Measurements from ENCODE around the gene NPC1L1. TPM values are rescaled to one million over a fixed set of nuclear protein-coding genes. Genes with fewer than 3 reads are reported as not detected.

Gene NPC1L1
- total and polyA plus RNA-seq, 2 of the 4 experiments (the other 2 are of a cell fraction): 0.07 TPM; not detected in 1

DNA sequence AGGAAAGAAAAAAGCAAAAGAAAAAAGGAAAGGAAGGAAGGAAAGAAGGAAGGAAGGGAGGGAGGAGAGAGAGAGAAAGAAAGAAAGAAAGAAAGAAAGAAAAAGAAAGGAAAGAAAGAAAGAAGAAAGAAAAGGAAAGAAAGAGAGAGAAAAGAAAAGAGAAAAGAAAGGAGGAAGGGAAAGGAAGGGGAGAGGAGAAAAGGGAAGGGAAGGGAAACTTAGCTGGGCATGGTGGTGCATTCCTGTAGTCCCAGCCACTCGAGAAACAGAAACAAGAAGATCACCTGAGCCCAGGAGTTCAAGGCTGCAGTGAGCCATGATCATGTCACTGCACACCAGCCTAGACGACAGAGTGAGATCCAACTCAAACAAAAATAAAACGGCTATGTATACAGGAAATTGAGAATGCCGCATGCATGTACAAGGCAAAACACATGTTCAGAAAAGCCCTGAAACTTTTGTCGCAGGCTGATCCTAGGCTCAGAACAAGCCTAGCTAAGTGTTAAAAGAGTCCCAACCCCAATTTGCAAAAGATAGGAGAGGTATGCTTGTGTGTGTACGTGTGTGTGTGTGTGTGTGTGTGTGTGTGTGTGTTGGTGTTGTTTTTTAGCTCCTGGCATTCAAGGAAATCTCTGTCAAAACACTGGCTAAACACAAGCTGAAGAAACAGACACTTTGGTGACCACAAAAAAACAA lies 6.6 kb upstream of the NPC1L1 start:
- intact Hi-C loops (cut with micrococcal nuclease): no loop called here
- no peaks in the 10 kb centered on the region for H3K79me1 ChIP-seq (ENCODE audit: low read depth in 1 of 2, low read length in 2 of 2)
- no peak overlapping the region for H3K56ac ChIP-seq (ENCODE audit: extremely low read depth, insufficient read depth, low read length)
- peak overlapping the region; percentile 50 for H2AK9ac ChIP-seq (replicated peaks; ENCODE audit: low read depth, low read length, poor library complexity)
- H3K36me3 ChIP-seq (ENCODE audit: control insufficient read depth, insufficient read depth, low read length): no peaks in the 10 kb centered on the region
- H2AFZ ChIP-seq (replicated peaks; ENCODE audit: low read length, poor library complexity): no peak overlapping the region
- no peak overlapping the region for H2BK120ac ChIP-seq (ENCODE audit: low read depth, low read length)
- peaks cover 3% of the 10 kb centered on the region for H3K9me3 ChIP-seq (ENCODE audit: control insufficient read depth, insufficient read depth, low read length)
- ChIA-PET POLR2A (ENCODE audit: unreplicated experiment) (interaction anchor here (0.7 kb wide), 1 partner anchor 26 kb away, joined by 6 read pairs; no protein-coding TSS in a partner anchor), CTCF (interaction anchor here (0.6 to 1.1 kb wide), 3 partner anchors 13 to 18 kb away, joined by 4 read pairs; no protein-coding TSS in a partner anchor)
- dilution Hi-C loops (cut with HindIII; ENCODE audit: low sequenced_read_pairs, unreplicated experiment): no loop called here
- H3K4me1 ChIP-seq (ENCODE audit: control insufficient read depth, insufficient read depth, low read length): peaks cover 5% of the 10 kb centered on the region
- no peak overlapping the region for H4K91ac ChIP-seq (ENCODE audit: insufficient read depth, low read depth, low read length)
- no peak overlapping the region for H3K4me3 ChIP-seq (ENCODE audit: insufficient read depth, low read depth, low read length)
- H3K14ac ChIP-seq (replicated peaks; ENCODE audit: low read depth, low read length): no peak overlapping the region
- in situ Hi-C loops (cut with MboI; ENCODE audit: low sequenced_read_pairs): no loop called here
- no peak overlapping the region; the same call in 1 of the 2 replicates for H4K5ac ChIP-seq (ENCODE audit: low read depth, low read length)
- peak overlapping the region; percentile 7 for H2BK5ac ChIP-seq (ENCODE audit: low read depth, low read length, poor library complexity, severe bottlenecking)
- no peak overlapping the region for H3K9ac ChIP-seq (ENCODE audit: low read depth, low read length)
- peaks cover 13% of the 10 kb centered on the region for H3K27me3 ChIP-seq (ENCODE audit: control insufficient read depth, insufficient read depth, low read length)
- H3K23ac ChIP-seq (ENCODE audit: low read depth, low read length): peak overlapping the region; percentile 84
- no peaks in the 10 kb centered on the region for H4K20me1 ChIP-seq (ENCODE audit: insufficient read depth, low read length)
- H2BK15ac ChIP-seq (ENCODE audit: low read depth, low read length): no peak overlapping the region
- WGBS, 2 experiments (ENCODE audit: extremely low coverage in 2 of 2, insufficient read length in 1 of 2): 57% methylated on average over 2 of the region's 6 CpGs; no CpG with 5 or more reads in 1 of the 2 experiments
- H3K27ac ChIP-seq (ENCODE audit: insufficient read depth, low read length): no peak overlapping the region
- no peak for DNase-seq
- no peak overlapping the region for H3K18ac ChIP-seq (ENCODE audit: low read depth, low read length)
- H3K4me2 ChIP-seq (ENCODE audit: low read depth, low read length): peak overlapping the region; percentile 68; the same call in 1 of the 2 replicates
- no peak overlapping the region for H4K8ac ChIP-seq (ENCODE audit: low read depth in 2 of 2, low read length in 2 of 2)
- BruUV-seq (replicated peaks): no TSS peak
- H3K4ac ChIP-seq (ENCODE audit: low read depth, low read length): no peak overlapping the region
- H2BK20ac ChIP-seq (ENCODE audit: low read depth, low read length): no peak overlapping the region
- no peak overlapping the region for H2AK5ac ChIP-seq (ENCODE audit: low read depth, low read length)
- 0 out of 2 replicates have a peak, but pooled peaks have one; percentile 19 for ATAC-seq (ENCODE audit: low read depth)
- peaks cover 2% of the 10 kb centered on the region; the same call in 1 of the 2 replicates for H3K9me1 ChIP-seq (ENCODE audit: insufficient read depth, low read length)
- TF ChIP-seq SMC3 (IDR thresholded peaks at IDR 0.05; ENCODE audit: low read depth, low read length) (no peak), BHLHE40 (IDR thresholded peaks at IDR 0.05; ENCODE audit: low read depth, low read length) (no peak), CHD1 (IDR thresholded peaks at IDR 0.05; ENCODE audit: low read depth, low read length) (no peak), NFE2L2 (IDR thresholded peaks at IDR 0.05; ENCODE audit: low read depth, low read length) (no peak), POLR2A (IDR thresholded peaks at IDR 0.05; ENCODE audit: low read depth, low read length) (no peak), MAFK (IDR thresholded peaks at IDR 0.05; ENCODE audit: low read depth, low read length) (no peak), RAD21 (IDR thresholded peaks at IDR 0.05; ENCODE audit: low read length) (no peak), RCOR1 (IDR thresholded peaks at IDR 0.05; ENCODE audit: insufficient replicate concordance, low read length) (no peak), MAZ (IDR thresholded peaks at IDR 0.05; ENCODE audit: borderline replicate concordance, low read depth, low read length) (no peak), CEBPB (IDR thresholded peaks at IDR 0.05; ENCODE audit: low read depth, low read length) (no peak), FOS (IDR thresholded peaks at IDR 0.05; ENCODE audit: low read depth, low read length) (no peak), MXI1 (IDR thresholded peaks at IDR 0.05; ENCODE audit: borderline replicate concordance, low read depth, low read length) (no peak), RFX5 (IDR thresholded peaks at IDR 0.05; ENCODE audit: low read depth, low read length) (no peak)
- TF ChIP-seq, protein P1, sequence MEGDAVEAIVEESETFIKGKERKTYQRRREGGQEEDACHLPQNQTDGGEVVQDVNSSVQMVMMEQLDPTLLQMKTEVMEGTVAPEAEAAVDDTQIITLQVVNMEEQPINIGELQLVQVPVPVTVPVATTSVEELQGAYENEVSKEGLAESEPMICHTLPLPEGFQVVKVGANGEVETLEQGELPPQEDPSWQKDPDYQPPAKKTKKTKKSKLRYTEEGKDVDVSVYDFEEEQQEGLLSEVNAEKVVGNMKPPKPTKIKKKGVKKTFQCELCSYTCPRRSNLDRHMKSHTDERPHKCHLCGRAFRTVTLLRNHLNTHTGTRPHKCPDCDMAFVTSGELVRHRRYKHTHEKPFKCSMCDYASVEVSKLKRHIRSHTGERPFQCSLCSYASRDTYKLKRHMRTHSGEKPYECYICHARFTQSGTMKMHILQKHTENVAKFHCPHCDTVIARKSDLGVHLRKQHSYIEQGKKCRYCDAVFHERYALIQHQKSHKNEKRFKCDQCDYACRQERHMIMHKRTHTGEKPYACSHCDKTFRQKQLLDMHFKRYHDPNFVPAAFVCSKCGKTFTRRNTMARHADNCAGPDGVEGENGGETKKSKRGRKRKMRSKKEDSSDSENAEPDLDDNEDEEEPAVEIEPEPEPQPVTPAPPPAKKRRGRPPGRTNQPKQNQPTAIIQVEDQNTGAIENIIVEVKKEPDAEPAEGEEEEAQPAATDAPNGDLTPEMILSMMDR (conservative IDR thresholded peaks at IDR 0.05; ENCODE audit: low read depth, low read length): no peak
- TF ChIP-seq, protein P2, sequence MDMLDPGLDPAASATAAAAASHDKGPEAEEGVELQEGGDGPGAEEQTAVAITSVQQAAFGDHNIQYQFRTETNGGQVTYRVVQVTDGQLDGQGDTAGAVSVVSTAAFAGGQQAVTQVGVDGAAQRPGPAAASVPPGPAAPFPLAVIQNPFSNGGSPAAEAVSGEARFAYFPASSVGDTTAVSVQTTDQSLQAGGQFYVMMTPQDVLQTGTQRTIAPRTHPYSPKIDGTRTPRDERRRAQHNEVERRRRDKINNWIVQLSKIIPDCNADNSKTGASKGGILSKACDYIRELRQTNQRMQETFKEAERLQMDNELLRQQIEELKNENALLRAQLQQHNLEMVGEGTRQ (IDR thresholded peaks at IDR 0.05; ENCODE audit: low read depth, low read length): no peak
